Left ventricle myocardium inferior (tissue), 1 donor: ENCODE measurements around the gene FAM3D. TPM values are rescaled to one million over a fixed set of nuclear protein-coding genes. Genes with fewer than 3 reads are reported as not detected.

Experiments
- DNase-seq: peaks from one replicate; pipeline ENCODE4 v3.0.0-alpha.2; 2020
- H3K27ac ChIP-seq: fragments of 200-600 bp; replicated peaks from 2 replicates; pipeline ENCODE4 v1.8.0; 2021
- H3K27me3 ChIP-seq: fragments of 200-600 bp; 2 replicates; pipeline ENCODE4 v1.8.0; 2021; ENCODE audit warnings: low read depth
- H3K36me3 ChIP-seq: fragments of 200-600 bp; 2 replicates; pipeline ENCODE4 v1.8.0; 2021
- H3K4me1 ChIP-seq: fragments of 200-600 bp; 2 replicates; pipeline ENCODE4 v1.8.0; 2021
- H3K4me3 ChIP-seq: fragments of 200-600 bp; 2 replicates; pipeline ENCODE4 v1.8.0; 2021; ENCODE audit warnings: mild to moderate bottlenecking, moderate library complexity
- H3K9me3 ChIP-seq: fragments of 200-600 bp; replicated peaks from 2 replicates; pipeline ENCODE4 v1.8.0; 2021
- intact Hi-C: fragments of 100-400 bp; cut with micrococcal nuclease; formaldehyde crosslinking; loops from one replicate; pipeline ENCODE4 v1.11.0; 2022
- total RNA-seq: library from RNA; stranded (reverse); fragmentation: NEBNext Ultra II Directional; extraction: Animal tissue kit (Norgen Biotek cat#: 25700); gene quantifications from one replicate; pipeline ENCODE4 v1.2.1, GENCODE V29; 2021
- TF ChIP-seq, protein P1 (sequence below): fragments of 200-600 bp; IDR thresholded peaks from 2 replicates; pipeline ENCODE4 v1.8.0; 2021; ENCODE audit warnings: antibody characterized with exemption, mild to moderate bottlenecking, borderline replicate concordance
- donor health status: DM: no; HTN: yes; CAD: no; lungs with severe emphysema.

The FAM3D gene
- total RNA-seq, 1 donor from 2014 or later = 0.16 TPM

DNA sequence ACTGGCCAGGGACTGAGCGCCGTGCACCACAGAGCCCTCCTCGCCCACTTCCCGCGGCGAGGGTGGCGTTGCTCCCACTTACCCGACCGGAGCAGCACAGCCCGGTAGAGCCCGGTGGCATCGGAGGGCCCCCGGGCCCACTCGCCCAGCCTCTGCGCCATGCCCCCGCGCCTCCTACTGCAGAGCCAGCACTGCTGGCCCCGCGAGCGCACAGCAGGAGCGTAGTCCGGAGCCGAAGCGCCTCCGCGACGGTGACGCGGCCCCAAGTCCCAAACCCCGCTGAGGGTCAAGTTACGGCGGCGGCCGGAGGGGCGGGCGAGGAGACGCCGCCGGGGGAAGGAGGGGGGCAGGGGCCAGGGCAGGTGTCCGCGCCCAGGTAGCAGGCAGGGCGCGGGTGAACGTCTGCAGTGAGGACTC is 79.8 kb downstream of the FAM3D start:
- TF ChIP-seq, protein P1, sequence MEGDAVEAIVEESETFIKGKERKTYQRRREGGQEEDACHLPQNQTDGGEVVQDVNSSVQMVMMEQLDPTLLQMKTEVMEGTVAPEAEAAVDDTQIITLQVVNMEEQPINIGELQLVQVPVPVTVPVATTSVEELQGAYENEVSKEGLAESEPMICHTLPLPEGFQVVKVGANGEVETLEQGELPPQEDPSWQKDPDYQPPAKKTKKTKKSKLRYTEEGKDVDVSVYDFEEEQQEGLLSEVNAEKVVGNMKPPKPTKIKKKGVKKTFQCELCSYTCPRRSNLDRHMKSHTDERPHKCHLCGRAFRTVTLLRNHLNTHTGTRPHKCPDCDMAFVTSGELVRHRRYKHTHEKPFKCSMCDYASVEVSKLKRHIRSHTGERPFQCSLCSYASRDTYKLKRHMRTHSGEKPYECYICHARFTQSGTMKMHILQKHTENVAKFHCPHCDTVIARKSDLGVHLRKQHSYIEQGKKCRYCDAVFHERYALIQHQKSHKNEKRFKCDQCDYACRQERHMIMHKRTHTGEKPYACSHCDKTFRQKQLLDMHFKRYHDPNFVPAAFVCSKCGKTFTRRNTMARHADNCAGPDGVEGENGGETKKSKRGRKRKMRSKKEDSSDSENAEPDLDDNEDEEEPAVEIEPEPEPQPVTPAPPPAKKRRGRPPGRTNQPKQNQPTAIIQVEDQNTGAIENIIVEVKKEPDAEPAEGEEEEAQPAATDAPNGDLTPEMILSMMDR = no peak
- Histone ChIP-seq H3K9me3 (no peaks in the 10 kb centered on the region), H3K4me1 (peaks cover 39% of the 10 kb centered on the region), H3K27ac (no peak overlapping the region), H3K27me3 (peaks cover 7% of the 10 kb centered on the region), H3K36me3 (no peaks in the 10 kb centered on the region), H3K4me3 (peak overlapping the region; percentile 66)
- no peak for DNase-seq
- intact Hi-C loops = no loop called here

- peak overlapping the region; percentile 91 for H3K27ac ChIP-seq
Measured at GRCh38 chr3:58585994-58586393, 80.6 kb downstream of the FAM3D start.

GRCh38 chr3:58585005-58585786 is 81.4 kb downstream of the FAM3D start:
- no peaks in the 10 kb centered on the region for H3K9me3 ChIP-seq
- peak overlapping the region; percentile 91 for H3K27ac ChIP-seq
- H3K4me1 ChIP-seq = peaks cover 39% of the 10 kb centered on the region
- no peaks in the 10 kb centered on the region for H3K36me3 ChIP-seq
- intact Hi-C loops = no loop called here
- H3K27me3 ChIP-seq = peaks cover 7% of the 10 kb centered on the region
- H3K4me3 ChIP-seq = peak overlapping the region; percentile 66
- TF ChIP-seq, protein P1 = peak; percentile 95
- DNase-seq = peak; percentile 89

More at GRCh38 chr3:58585994-58586393, 80.6 kb downstream of the FAM3D start:
- Histone ChIP-seq H3K27me3 (peaks cover 7% of the 10 kb centered on the region), H3K36me3 (no peaks in the 10 kb centered on the region), H3K9me3 (no peaks in the 10 kb centered on the region), H3K4me3 (peak overlapping the region; percentile 66), H3K4me1 (peaks cover 39% of the 10 kb centered on the region)
- intact Hi-C loops = no loop called here
- TF ChIP-seq, protein P1 = no peak
- DNase-seq = no peak

- H3K4me1 ChIP-seq = peaks cover 39% of the 10 kb centered on the region
- H3K9me3 ChIP-seq = no peaks in the 10 kb centered on the region
- H3K4me3 ChIP-seq = peak overlapping the region; percentile 66
- H3K27ac ChIP-seq = peak overlapping the region; percentile 91
- DNase-seq = no peak
- intact Hi-C loops = no loop called here
- H3K27me3 ChIP-seq = peaks cover 7% of the 10 kb centered on the region
- no peaks in the 10 kb centered on the region for H3K36me3 ChIP-seq
- TF ChIP-seq, protein P1 = no peak
Measured at GRCh38 chr3:58584690-58585004, 81.9 kb downstream of the FAM3D start.

Other genes starting within 250 kb of the FAM3D start
- 195 TPM for gene PDHB, start 232.9 kb downstream of the FAM3D start, total RNA-seq
- gene KCTD6, start 174.7 kb downstream of the FAM3D start, total RNA-seq = 6.2 TPM
- gene ACOX2, start 129.6 kb downstream of the FAM3D start, total RNA-seq = 37.2 TPM
- 115 TPM for gene FAM107A, start 89.4 kb downstream of the FAM3D start, total RNA-seq